Inferior parietal cortex (tissue), 1 donor: ENCODE measurements around the gene STAB1.
A peak's percentile ranks its signal among the peaks of the same experiment; 100 is the strongest.

ENCODE experiments used
- DNase-seq: peaks from one replicate; pipeline ENCODE4 v3.0.0-alpha.2; 2016; ENCODE audit errors: extremely low spot score

Gene STAB1

GRCh38 chr3:52458031-52458760 is 36.9 kb upstream of the STAB1 start:
- DNase-seq: no peak

GRCh38 chr3:52458770-52459545 is 36.2 kb upstream of the STAB1 start:
- DNase-seq: no peak

- DNase-seq: no peak
Measured at GRCh38 chr3:52461874-52462273, 33.3 kb upstream of the STAB1 start.

GRCh38 chr3:52463416-52463815 is 31.7 kb upstream of the STAB1 start:
- DNase-seq: no peak

GRCh38 chr3:52468336-52468735 is 26.8 kb upstream of the STAB1 start:
- DNase-seq: no peak

- peak; percentile 53 for DNase-seq
Measured at GRCh38 chr3:52469001-52469400, 26.1 kb upstream of the STAB1 start.

- DNase-seq: no peak
Measured at GRCh38 chr3:52470920-52471319, 24.2 kb upstream of the STAB1 start.

GRCh38 chr3:52471371-52472238 is 23.5 kb upstream of the STAB1 start:
- peak; percentile 56 for DNase-seq

- no peak for DNase-seq
Measured at GRCh38 chr3:52472239-52473000, 22.7 kb upstream of the STAB1 start.

GRCh38 chr3:52473026-52473425 is 22.1 kb upstream of the STAB1 start:
- no peak for DNase-seq

GRCh38 chr3:52477076-52477795 is 17.9 kb upstream of the STAB1 start:
- DNase-seq: no peak

- no peak for DNase-seq
Measured at GRCh38 chr3:52477796-52478095, 17.4 kb upstream of the STAB1 start.

- DNase-seq: no peak
Measured at GRCh38 chr3:52479037-52479876, 15.9 kb upstream of the STAB1 start.

GRCh38 chr3:52479877-52480575 is 15.1 kb upstream of the STAB1 start:
- DNase-seq: no peak

GRCh38 chr3:52480768-52481715 is 14.1 kb upstream of the STAB1 start:
- DNase-seq: peak; percentile 42

GRCh38 chr3:52481819-52482521 is 13.2 kb upstream of the STAB1 start:
- no peak for DNase-seq

GRCh38 chr3:52483081-52483480 is 12.1 kb upstream of the STAB1 start:
- no peak for DNase-seq
